Measurements from ENCODE around the gene LRCH2.

DNA sequence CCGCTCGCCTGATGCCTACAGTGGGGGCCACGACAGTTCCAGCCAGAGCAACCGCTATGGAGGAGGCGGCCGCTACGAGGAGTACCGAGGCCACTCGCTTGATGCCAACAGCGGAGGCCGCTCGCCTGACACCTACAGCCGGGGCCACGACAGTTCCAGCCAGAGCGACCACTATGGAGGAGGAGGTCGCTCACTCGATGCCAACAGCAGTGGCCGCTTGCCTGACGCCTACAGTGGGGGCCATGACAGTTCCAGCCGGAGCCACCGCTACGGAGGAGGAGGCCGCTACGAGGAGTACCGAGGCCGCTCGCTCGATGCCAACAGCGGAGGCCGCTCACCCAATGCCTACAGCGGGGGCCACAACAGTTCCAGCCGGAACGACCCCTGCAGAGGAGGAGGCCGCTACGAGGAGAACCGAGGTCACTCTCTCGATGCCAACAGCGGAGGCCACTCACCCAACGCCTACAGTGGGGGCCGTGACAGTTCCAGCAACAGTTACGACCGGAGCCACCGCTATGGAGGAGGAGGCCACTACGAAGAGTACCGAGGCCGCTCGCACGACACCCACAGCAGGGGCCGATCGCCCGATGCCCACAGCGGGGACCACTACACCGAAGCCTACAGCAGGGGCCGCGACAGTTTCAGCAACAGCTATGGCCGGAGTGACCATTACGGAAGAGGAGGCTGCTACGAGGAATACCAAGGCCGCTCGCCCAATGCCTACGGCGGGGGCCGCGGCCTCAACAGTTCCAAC is 42.2 kb downstream of the LRCH2 start:
- no peak for TF ChIP-seq CTCF (IDR thresholded peaks at IDR 0.05)
- TF ChIP-seq EZH2phosphoT487 (IDR thresholded peaks at IDR 0.05), result no peak
